GM12864 (cell line): Measurements from ENCODE around the gene LIN9.

Source experiments
- DNase-seq: peaks from one replicate; pipeline ENCODE4 v3.0.0-alpha.2; 2011; ENCODE audit warnings: low read depth
- H3K4me3 ChIP-seq: 2 replicates; pipeline ENCODE4 v1.5.1; 2011; ENCODE audit warnings: mild to moderate bottlenecking, low read depth, low read length, control low read depth
- TF ChIP-seq, protein P1 (sequence below): IDR thresholded peaks from 2 replicates; pipeline ENCODE4 v1.5.1; 2011; ENCODE audit warnings: low read depth, mild to moderate bottlenecking, moderate library complexity, low read length, control low read depth, inconsistent platforms; ENCODE audit errors: missing control alignments

The LIN9 gene

DNA sequence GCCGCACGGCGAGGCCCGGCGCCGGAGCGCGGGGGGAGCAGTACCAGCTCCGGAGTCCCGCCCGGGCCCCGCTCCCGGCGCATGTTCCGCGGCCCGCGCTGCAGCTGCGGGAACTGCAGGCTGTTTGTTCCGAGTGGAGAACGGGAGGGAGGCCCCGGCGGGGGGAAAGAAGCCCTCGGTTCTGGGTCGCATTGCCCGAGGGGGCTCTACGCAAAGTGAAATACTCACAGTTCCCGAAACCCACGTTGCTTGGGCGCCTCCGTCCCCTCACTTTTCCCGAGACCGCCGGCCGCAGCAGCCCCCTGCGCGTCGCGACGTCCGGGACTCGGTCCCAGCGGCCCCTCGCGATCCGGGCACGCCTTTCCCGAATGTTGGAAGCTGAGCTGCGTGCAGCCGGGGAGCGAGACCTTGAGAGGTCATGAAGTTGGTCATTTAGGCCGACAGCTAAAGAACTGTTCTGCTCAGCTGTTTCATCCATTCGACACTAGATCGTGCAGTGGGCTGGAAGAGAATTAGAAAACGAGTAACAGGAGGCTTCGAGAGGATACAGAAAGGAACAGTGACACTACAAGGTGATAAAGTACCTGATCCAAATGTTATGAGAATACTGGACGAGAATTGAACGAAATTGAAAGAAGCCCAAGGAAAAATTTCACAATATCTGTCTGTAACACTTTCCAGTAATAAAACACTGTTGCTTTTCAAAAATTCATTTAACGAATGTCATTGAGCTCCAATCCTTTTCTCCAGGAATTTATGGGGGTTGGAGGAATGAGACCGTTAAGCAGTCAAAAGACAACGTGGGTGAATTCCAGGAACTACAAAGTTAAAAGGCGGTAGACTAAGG lies 657 bp upstream of the LIN9 start:
- DNase-seq, result no peak
- H3K4me3 ChIP-seq, result peak overlapping the region; percentile 88
- TF ChIP-seq, protein P1, sequence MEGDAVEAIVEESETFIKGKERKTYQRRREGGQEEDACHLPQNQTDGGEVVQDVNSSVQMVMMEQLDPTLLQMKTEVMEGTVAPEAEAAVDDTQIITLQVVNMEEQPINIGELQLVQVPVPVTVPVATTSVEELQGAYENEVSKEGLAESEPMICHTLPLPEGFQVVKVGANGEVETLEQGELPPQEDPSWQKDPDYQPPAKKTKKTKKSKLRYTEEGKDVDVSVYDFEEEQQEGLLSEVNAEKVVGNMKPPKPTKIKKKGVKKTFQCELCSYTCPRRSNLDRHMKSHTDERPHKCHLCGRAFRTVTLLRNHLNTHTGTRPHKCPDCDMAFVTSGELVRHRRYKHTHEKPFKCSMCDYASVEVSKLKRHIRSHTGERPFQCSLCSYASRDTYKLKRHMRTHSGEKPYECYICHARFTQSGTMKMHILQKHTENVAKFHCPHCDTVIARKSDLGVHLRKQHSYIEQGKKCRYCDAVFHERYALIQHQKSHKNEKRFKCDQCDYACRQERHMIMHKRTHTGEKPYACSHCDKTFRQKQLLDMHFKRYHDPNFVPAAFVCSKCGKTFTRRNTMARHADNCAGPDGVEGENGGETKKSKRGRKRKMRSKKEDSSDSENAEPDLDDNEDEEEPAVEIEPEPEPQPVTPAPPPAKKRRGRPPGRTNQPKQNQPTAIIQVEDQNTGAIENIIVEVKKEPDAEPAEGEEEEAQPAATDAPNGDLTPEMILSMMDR, result no peak

GRCh38 chr1:226308166-226308722 lies 720 bp downstream of the LIN9 start:
- no peak for DNase-seq
- TF ChIP-seq, protein P1, result no peak
- H3K4me3 ChIP-seq, result peak overlapping the region; percentile 88

GRCh38 chr1:226306425-226306824 lies 2.5 kb downstream of the LIN9 start:
- TF ChIP-seq, protein P1, result no peak
- DNase-seq, result no peak
- no peak overlapping the region for H3K4me3 ChIP-seq

- TF ChIP-seq, protein P1, result no peak
Observed at GRCh38 chr1:226305184-226305583, 3.8 kb downstream of the LIN9 start.

GRCh38 chr1:226304291-226304955 lies 4.5 kb downstream of the LIN9 start:
- TF ChIP-seq, protein P1, result no peak
- DNase-seq, result no peak
- H3K4me3 ChIP-seq, result no peak overlapping the region

More at GRCh38 chr1:226305184-226305583, 3.8 kb downstream of the LIN9 start:
- DNase-seq, result no peak
- H3K4me3 ChIP-seq, result no peak overlapping the region

DNA sequence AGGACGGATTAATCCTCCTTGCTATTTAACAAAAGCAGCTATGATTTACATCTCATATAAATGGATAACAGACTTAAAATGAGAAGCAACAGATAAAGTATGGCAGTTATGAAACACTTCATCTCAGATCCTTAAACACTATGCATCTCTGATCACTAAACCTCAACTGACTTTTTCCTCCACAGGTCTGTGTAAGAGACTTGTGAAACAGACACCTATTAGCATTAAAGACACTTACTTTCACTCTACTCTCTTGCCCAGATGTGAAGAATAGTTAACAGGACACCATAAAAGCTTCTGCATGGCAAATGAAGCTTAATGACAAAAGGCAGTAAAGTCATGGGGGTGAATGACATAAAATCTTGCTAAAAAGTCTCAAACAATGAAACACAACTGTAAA lies 6.2 kb downstream of the LIN9 start:
- TF ChIP-seq, protein P1, result no peak
- H3K4me3 ChIP-seq, result no peak overlapping the region
- no peak for DNase-seq
